Measurements from ENCODE around the gene RFTN1.

RFTN1 gene

GRCh38 chr3:16462679-16463078 is 50.8 kb downstream of the RFTN1 start:
- DNase-seq = no peak

GRCh38 chr3:16461463-16462245 is 51.8 kb downstream of the RFTN1 start:
- DNase-seq = no peak

GRCh38 chr3:16460886-16461285 is 52.6 kb downstream of the RFTN1 start:
- no peak for DNase-seq

GRCh38 chr3:16460273-16460672 is 53.2 kb downstream of the RFTN1 start:
- DNase-seq = no peak

GRCh38 chr3:16456784-16457415 is 56.6 kb downstream of the RFTN1 start:
- no peak for DNase-seq

GRCh38 chr3:16455966-16456365 is 57.5 kb downstream of the RFTN1 start:
- no peak for DNase-seq

GRCh38 chr3:16455001-16455400 is 58.5 kb downstream of the RFTN1 start:
- DNase-seq = no peak

- no peak for DNase-seq
Measured at GRCh38 chr3:16452261-16452660, 61.2 kb downstream of the RFTN1 start.

- DNase-seq = no peak
Measured at GRCh38 chr3:16449369-16449768, 64.1 kb downstream of the RFTN1 start.

- DNase-seq = peak; percentile 36 to 46
Measured at GRCh38 chr3:16448639-16449070, 64.8 kb downstream of the RFTN1 start.

- DNase-seq = no peak
Measured at GRCh38 chr3:16447135-16447534, 66.4 kb downstream of the RFTN1 start.

- no peak for DNase-seq
Measured at GRCh38 chr3:16444344-16444743, 69.2 kb downstream of the RFTN1 start.

GRCh38 chr3:16442730-16443129 is 70.8 kb downstream of the RFTN1 start:
- DNase-seq = no peak

- no peak for DNase-seq
Measured at GRCh38 chr3:16441371-16441875, 72.1 kb downstream of the RFTN1 start.

GRCh38 chr3:16439848-16440708 is 73.4 kb downstream of the RFTN1 start:
- DNase-seq = no peak

- DNase-seq = no peak
Measured at GRCh38 chr3:16439163-16439847, 74.2 kb downstream of the RFTN1 start.

- DNase-seq = no peak
Measured at GRCh38 chr3:16437640-16438039, 75.9 kb downstream of the RFTN1 start.

GRCh38 chr3:16433701-16434151 is 79.8 kb downstream of the RFTN1 start:
- DNase-seq = no peak

- DNase-seq = no peak
Measured at GRCh38 chr3:16432714-16433113, 80.8 kb downstream of the RFTN1 start.

- DNase-seq = no peak
Measured at GRCh38 chr3:16430717-16431630, 82.5 kb downstream of the RFTN1 start.

- no peak for DNase-seq
Measured at GRCh38 chr3:16429086-16429485, 84.4 kb downstream of the RFTN1 start.

- no peak for DNase-seq
Measured at GRCh38 chr3:16428612-16429011, 84.9 kb downstream of the RFTN1 start.
